Islet of Langerhans (tissue), 1 donor: ENCODE results near the gene SAPCD1.

Experiments
- FAIRE-seq: peaks from one replicate; lab custom pipeline; 2011; peaks lifted over from hg19 to GRCh38; lab: Jason Lieb, UNC

SAPCD1 gene

GRCh38 chr6:31729515-31729978 lies 32.9 kb upstream of the SAPCD1 start:
- no peak for FAIRE-seq

- FAIRE-seq, result no peak
Measured at GRCh38 chr6:31729979-31730630, 32.4 kb upstream of the SAPCD1 start.

DNA sequence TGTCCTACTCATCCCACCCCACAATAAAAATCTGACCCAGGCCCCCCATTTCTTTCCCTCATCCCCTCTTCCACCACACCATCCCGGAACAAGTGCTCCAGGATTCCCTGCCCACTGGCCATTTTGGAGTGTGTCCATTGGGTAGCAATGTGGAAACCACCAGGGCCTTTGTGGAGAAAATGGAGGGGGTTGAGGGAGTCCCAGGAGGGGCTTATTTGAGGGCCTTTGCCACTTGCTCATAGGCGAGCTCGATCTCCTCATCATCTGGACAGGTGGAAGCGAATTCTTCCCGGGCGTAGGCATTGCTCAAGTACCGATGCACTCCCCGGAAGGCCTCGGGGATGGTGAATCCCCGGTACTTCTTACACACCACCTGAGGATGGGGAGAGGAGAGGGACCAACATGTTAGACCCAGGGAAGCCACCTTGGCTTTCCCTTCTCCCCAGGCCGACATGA lies 31.8 kb upstream of the SAPCD1 start:
- FAIRE-seq, result no peak

DNA sequence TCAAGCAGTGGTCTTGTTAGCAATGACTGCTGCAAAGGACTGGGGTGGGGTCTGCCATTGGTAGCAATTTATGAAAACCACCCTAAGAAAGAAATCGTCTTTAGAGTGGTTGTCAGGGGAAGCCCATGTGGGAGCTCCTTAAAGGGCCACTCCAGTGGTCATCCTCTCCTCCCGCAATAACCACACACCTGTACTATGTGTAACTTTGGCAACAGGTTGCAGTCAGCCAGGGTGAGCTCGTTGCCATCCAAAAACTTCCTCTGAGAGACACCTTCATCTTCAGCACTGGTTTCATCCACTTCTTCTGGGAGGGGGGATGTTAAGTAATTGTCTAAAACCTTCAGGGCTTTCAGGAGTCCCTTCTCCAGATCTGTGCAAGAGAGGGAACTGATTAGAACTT lies 30.4 kb upstream of the SAPCD1 start:
- no peak for FAIRE-seq

DNA sequence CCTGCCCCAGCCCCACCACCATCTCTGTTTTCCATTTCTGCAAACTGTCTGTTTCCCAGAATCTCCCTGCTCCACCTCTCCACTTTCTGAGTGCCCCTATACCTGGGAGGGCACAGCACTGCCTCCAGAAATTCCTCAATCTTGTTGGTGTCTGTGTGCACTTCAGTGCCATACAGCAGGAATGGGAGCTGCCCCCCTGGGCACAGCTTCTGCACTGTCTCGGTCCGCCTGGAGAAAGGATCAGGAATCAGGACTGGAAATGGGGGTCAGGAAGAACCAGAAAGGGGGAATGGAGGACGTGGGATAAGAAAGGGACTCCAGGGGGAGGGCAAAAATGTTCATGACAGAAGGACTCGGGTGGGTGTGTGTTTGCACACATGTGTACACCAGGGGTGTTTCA lies 28.7 kb upstream of the SAPCD1 start:
- no peak for FAIRE-seq

DNA sequence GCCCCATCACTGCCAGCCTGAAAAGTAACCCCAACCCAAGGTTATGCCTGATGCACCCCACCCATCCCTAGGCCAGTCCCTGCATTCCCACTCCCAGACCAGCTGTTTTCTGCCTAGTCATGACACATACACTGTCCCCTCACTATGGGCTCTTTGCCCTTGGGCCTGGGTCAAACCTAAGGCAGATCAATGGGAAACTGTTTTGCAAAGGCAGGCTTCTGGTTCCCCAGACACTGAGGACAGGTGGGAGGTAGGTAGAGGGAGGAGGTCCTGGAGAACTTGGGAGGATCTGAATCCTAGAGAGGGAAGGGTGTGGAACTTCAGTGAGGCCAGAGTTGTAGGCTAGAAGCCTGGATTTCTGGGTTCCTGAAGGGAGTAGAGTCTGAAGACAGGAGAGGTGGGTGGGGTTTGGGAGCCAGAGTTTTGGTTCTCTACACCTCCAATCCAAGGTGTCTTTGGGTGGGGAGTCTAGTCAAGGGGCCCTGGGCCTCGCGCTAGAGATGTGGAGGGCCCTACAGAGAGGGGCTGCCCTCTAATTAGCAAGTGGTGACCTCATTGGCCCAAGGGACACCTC lies 28.1 kb upstream of the SAPCD1 start:
- no peak for FAIRE-seq

DNA sequence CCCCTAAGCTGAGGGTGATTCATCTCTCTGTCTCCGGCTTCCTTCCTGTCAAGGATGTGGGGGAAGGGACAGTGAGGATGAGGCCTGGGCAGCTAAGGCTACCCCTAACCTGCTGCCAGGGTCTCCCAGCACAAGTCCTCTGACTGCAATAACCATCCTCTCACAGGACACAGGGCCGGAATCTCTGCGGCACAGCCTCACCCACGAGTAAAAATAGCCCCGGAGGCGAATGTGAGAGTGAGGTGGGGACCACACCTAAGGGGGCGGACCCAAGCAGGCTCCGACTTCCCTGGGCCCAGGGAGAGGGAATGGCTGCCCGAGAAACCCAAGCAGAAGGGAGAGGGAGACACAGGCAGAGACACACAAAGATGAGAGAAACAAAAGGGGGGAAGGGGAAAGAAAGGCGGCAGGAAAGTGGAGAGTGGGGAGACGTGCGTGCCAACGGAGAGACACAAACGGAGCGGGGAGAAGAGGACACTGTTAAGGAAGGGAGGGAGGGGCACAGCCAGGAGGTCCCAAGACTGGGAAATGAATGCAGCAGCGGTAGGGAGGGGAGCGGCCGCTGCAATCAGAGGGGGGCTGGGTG lies 27.5 kb upstream of the SAPCD1 start:
- FAIRE-seq, result no peak

- FAIRE-seq, result no peak
Measured at GRCh38 chr6:31736021-31736767, 26.3 kb upstream of the SAPCD1 start, which contains the start of gene CLIC1. CLIC1 (minus strand) TSS chr6:31736530; CDS start chr6:31736300, 230 bp downstream.

GRCh38 chr6:31736768-31737314 lies 25.6 kb upstream of the SAPCD1 start:
- FAIRE-seq, result no peak

GRCh38 chr6:31737315-31737990 lies 25.0 kb upstream of the SAPCD1 start:
- FAIRE-seq, result no peak

DNA sequence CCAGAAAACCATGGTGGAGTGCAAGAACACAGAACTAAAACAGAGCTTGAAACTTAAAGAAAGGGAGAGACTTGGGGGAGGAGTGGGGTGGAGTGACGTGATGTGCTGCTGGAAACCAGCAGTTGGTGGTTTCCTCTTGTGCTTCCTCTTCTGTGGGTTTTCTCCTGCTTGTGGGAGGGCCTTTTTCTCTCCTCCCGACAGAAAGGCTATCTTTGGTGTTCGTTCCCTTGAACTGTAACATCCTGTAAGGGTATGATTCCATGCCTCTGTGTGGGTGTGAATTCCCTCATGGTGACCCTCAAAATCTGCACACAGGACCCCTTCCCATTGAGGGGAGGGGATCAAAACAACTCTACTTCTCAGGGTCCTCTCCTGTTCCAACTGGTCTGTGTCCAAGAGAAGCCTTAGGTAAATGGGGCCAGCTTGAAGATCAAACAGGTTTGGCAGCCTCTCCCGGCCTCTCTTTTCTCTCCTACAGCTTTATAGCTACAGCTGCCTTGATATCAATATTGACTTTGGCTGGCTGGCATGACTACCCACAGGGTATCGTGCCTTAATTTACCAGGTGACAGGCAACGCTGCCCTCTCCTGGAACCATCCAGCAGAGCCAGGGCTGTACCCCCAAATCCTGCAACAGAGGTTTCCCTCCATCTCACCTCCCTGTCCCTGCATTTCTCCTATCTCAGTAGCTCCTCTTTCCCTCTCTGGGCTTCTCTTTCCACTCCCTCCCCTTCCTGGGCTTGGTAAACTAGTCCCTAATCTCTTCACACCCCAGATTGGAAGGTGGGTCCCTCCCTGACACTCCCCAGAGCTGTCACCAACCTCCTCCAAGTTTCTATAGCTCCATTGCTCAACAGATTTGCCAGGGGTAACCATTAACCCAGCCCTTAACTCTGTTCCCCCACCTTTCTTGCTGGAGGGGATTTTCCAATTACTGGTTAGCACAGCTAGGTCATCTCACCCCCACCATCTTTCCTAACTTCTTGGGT lies 24.2 kb upstream of the SAPCD1 start:
- no peak for FAIRE-seq

- FAIRE-seq, result no peak
Measured at GRCh38 chr6:31739639-31740396, 22.6 kb upstream of the SAPCD1 start, which contains the start of gene MSH5. MSH5 (plus strand) TSS chr6:31740005; CDS start chr6:31740467, 462 bp downstream.

DNA sequence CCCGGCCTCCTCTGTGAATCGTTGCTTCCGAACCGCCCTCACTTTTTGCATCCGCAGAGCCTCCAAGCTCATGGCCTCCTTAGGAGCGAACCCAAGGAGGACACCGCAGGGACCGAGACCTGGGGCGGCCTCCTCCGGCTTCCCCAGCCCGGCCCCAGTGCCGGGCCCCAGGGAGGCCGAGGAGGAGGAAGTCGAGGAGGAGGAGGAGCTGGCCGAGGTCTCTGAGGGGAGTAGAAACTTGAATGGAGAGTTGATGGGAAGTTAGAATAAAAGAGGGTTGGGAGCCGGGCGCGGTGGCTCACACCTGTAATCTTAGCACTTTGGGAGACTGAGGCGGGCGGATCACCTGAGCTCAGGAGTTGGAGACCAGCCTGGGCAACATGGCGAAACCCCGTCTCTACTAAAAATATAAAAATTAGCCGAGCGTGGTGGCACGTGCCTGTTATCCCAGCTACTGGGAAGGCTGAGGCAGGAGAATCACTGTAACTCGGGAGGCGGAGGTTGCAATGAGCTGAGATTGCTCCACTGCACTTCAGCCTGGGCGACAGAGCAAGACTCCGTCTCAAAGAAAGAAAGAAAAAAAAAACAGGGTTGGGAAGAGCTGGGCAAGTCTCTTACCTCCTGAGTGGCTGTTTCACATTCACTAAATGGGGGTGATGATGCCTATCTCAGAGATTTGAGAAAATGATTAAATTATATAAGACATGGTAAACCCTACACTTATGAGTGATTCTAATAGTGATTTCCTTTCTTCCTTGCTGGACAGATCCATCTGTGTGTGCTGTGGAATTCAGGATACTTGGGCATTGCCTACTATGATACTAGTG lies 21.8 kb upstream of the SAPCD1 start:
- no peak for FAIRE-seq

DNA sequence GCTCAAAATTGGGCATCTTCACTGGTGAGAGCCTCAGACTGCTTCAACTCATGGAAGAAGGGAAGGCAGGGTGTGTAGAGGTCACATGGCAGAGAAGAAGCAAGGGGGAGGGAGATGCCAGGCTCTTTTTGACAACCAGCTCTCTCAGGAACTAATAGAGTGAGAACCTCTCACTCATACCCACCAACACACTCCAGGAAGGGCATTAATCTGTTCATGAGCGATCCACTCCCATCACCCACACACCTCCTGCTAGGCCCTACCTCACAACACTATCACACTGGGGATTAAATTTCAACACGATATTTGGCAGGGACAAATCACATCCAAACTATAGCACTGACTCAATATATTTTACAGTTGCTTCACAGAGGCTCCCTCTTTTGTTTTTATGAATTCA lies 20.6 kb upstream of the SAPCD1 start:
- FAIRE-seq, result no peak

DNA sequence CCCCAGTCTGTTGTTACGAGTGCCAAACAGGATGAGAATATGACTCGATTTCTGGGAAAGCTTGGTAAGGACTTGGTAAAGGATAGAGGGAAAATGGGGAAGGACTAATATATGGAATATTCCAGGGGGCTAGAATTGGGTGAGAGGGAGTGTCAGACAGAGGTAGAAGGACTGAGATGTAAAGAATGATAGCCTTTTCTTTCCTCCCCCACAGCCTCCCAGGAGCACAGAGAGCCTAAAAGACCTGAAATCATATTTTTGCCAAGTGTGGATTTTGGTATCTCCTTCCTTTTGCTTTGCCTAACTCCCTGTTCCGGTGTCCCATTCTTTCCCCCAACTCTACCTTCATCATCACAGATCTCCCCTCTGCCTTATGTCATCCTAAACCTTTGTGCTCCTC lies 19.6 kb upstream of the SAPCD1 start:
- no peak for FAIRE-seq

GRCh38 chr6:31744422-31744821 lies 18.0 kb upstream of the SAPCD1 start:
- no peak for FAIRE-seq

DNA sequence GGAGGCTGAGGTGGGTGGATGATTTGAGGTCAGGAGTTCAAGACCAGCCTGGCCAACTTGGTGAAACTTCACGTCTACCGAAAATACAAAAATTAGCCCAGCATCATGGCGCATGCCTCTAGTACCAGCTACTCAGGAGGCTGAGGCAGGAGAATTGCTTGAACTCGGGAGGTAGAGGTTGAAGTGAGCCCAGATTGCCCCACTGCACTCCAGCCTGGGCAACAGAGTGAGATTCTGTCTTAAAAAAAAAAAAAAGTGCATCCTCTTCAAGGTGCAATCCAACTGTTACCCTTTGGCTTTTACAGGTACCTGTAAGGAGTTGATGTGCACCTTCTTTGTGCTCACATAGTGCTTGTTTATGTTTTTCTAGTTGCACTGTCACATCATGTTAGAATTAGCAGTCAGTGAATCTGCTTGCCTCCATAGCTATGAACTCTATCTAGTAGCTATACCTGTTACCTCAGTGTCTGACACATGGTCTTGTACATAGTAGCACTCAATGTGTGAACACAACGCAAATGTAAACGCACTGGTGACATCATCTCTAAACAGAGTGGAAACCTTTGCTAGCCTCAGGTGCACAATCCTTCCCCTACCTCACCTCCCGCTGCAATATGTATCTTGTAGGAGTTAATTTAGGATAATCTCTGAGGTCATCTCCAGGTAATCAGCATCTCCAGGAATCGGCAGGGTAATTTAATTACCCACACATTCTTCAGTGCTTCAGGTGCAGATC lies 13.0 kb upstream of the SAPCD1 start:
- FAIRE-seq, result no peak

- no peak for FAIRE-seq
Measured at GRCh38 chr6:31750411-31751022, 11.9 kb upstream of the SAPCD1 start.
